Measurements from ENCODE around the gene TPRKB. TPM values are rescaled to one million over a fixed set of nuclear protein-coding genes. Genes with fewer than 3 reads are reported as not detected.
A peak's percentile ranks its signal among the peaks of the same experiment; 100 is the strongest.
"Not testable (repeated sequence)": the region's sequence is repeated elsewhere in the genome, so short reads cannot be mapped to it uniquely, and the experiment has no call there.

Gene TPRKB
- total RNA-seq, result 10 to 100 TPM; 27.0 to 29.0 TPM

- H3K4me1 Mint-ChIP-seq (ENCODE audit: low read depth), result peaks cover 21% of the 10 kb centered on the region
- intact Hi-C loops (cut with micrococcal nuclease), result no loop called here
- ChIA-PET POLR2A (interaction anchor here (0.6 to 1.5 kb wide), 7 partner anchors 18 to 792 kb away, joined by 3 to 12 read pairs (median 4); partner anchors contain the start of genes AUP1, BOLA3 and MRPL53), CTCF (interaction anchor here (0.5 to 1.6 kb wide), 5 partner anchors 9 to 512 kb away, joined by 3 to 5 read pairs (median 4); partner anchors contain the start of gene STAMBP)
- H3K27me3 Mint-ChIP-seq, result no peaks in the 10 kb centered on the region
- TF ChIP-seq, protein P1, sequence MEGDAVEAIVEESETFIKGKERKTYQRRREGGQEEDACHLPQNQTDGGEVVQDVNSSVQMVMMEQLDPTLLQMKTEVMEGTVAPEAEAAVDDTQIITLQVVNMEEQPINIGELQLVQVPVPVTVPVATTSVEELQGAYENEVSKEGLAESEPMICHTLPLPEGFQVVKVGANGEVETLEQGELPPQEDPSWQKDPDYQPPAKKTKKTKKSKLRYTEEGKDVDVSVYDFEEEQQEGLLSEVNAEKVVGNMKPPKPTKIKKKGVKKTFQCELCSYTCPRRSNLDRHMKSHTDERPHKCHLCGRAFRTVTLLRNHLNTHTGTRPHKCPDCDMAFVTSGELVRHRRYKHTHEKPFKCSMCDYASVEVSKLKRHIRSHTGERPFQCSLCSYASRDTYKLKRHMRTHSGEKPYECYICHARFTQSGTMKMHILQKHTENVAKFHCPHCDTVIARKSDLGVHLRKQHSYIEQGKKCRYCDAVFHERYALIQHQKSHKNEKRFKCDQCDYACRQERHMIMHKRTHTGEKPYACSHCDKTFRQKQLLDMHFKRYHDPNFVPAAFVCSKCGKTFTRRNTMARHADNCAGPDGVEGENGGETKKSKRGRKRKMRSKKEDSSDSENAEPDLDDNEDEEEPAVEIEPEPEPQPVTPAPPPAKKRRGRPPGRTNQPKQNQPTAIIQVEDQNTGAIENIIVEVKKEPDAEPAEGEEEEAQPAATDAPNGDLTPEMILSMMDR (IDR thresholded peaks at IDR 0.05), result no peak
- DNase-seq, result peak; percentile 98
- H3K27ac Mint-ChIP-seq, result peak within 1 kb of the TSS; percentile 92
- H3K9me3 Mint-ChIP-seq, result no peaks in the 10 kb centered on the region
- H3K4me3 Mint-ChIP-seq, result peak within 1 kb of the TSS; percentile 97
- peaks cover 33% of the 10 kb centered on the region for H3K36me3 Mint-ChIP-seq (ENCODE audit: low read depth)
- ATAC-seq, result peak; percentile 99
Observed at GRCh38 chr2:73736855-73737779, at the start of gene TPRKB. Gene TPRKB (minus strand): TSS chr2:73737345. CDS start chr2:73734569, 2,776 bp downstream.

GRCh38 chr2:73783883-73784282 lies 46.7 kb upstream of the TPRKB start, which contains the start of gene C2orf78:
Gene C2orf78 (plus strand): TSS chr2:73784183. CDS start chr2:73784310, 127 bp downstream.
- H3K9me3 Mint-ChIP-seq; POLR2A ChIA-PET; intact Hi-C loops (cut with micrococcal nuclease); CTCF ChIA-PET; ATAC-seq; H3K27ac Mint-ChIP-seq; H3K27me3 Mint-ChIP-seq; H3K4me3 Mint-ChIP-seq; H3K4me1 Mint-ChIP-seq (ENCODE audit: low read depth); DNase-seq; H3K36me3 Mint-ChIP-seq (ENCODE audit: low read depth): not testable (repeated sequence)

DNA sequence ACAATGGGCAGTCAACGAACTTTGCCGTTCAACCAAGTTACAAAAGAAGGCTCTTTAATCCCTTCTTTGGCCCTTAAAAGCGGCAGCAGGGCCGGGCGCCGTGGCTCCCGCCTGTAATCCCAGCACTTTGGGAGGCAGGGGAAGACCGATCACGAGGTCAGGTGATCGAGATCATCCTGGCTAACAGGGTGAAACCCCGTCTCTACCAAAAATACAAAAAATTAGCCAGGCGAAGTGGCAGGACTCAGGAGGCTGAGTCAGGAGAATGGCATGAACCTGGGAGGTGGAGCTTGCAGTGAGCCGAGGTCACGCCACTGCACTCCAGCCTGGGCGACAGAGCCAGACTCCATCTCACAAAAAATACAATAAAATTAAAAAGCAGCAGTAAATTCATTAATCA lies 46.3 kb upstream of the TPRKB start:
- intact Hi-C loops (cut with micrococcal nuclease); H3K27me3 Mint-ChIP-seq; ATAC-seq; CTCF ChIA-PET; H3K4me3 Mint-ChIP-seq; H3K9me3 Mint-ChIP-seq; DNase-seq; H3K36me3 Mint-ChIP-seq (ENCODE audit: low read depth); H3K27ac Mint-ChIP-seq; H3K4me1 Mint-ChIP-seq (ENCODE audit: low read depth); POLR2A ChIA-PET: not testable (repeated sequence)

DNA sequence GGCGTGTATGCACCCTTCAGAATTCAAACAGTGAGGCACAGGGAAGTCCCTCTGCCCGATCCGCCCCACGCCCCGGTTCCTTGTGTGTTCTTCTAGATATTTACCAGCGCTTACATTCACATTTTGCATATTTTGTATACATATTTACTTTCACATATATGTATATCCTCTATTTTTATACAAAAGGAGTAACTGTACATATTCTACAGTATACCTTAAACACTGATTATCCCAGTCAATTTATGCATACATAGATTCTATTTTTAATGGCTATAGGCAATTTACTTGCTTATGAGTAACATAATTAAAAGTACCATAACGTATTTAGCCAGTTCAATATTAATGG lies 43.1 kb upstream of the TPRKB start:
- POLR2A ChIA-PET, result no interaction called here
- no peak overlapping the region for H3K27ac Mint-ChIP-seq

GRCh38 chr2:73779467-73780236 lies 42.5 kb upstream of the TPRKB start, which contains the start of gene DUSP11:
Gene DUSP11 (minus strand): TSS chr2:73780103. CDS start chr2:73779974, 129 bp downstream.
- ChIA-PET POLR2A (interaction anchor here (0.9 kb wide), 1 partner anchor 419 kb away, joined by 3 read pairs; the partner anchor contains the start of gene MTHFD2), CTCF (interaction anchor here (0.7 to 0.9 kb wide), 3 partner anchors 35 to 49 kb away, joined by 3 to 6 read pairs (median 4); partner anchors contain the start of gene STAMBP)
- peak; percentile 100 for ATAC-seq
- intact Hi-C loops (cut with micrococcal nuclease), result no loop called here
- TF ChIP-seq, protein P1 (IDR thresholded peaks at IDR 0.05), result peak; percentile 85
- Mint-ChIP-seq H3K27me3 (no peaks in the 10 kb centered on the region), H3K4me3 (peak within 1 kb of the TSS; percentile 86), H3K4me1 (ENCODE audit: low read depth) (peaks cover 14% of the 10 kb centered on the region), H3K9me3 (no peaks in the 10 kb centered on the region), H3K27ac (peak within 1 kb of the TSS; percentile 97), H3K36me3 (ENCODE audit: low read depth) (peaks cover 15% of the 10 kb centered on the region)
- peak; percentile 100 for DNase-seq

More for the DNA sequence above, 43.1 kb upstream of the TPRKB start:
- intact Hi-C loops (cut with micrococcal nuclease), result no loop called here
- H3K4me3 Mint-ChIP-seq, result peak overlapping the region; percentile 86
- no peaks in the 10 kb centered on the region for H3K27me3 Mint-ChIP-seq
- no peak for DNase-seq
- CTCF ChIA-PET, result interaction anchor here (1.6 kb wide), 1 partner anchor 47 kb away, joined by 5 read pairs; no protein-coding TSS in a partner anchor
- peaks cover 12% of the 10 kb centered on the region for H3K36me3 Mint-ChIP-seq (ENCODE audit: low read depth)
- TF ChIP-seq, protein P1 (IDR thresholded peaks at IDR 0.05), result no peak
- ATAC-seq, result no peak
- no peaks in the 10 kb centered on the region for H3K9me3 Mint-ChIP-seq
- H3K4me1 Mint-ChIP-seq (ENCODE audit: low read depth), result peaks cover 14% of the 10 kb centered on the region

DNA sequence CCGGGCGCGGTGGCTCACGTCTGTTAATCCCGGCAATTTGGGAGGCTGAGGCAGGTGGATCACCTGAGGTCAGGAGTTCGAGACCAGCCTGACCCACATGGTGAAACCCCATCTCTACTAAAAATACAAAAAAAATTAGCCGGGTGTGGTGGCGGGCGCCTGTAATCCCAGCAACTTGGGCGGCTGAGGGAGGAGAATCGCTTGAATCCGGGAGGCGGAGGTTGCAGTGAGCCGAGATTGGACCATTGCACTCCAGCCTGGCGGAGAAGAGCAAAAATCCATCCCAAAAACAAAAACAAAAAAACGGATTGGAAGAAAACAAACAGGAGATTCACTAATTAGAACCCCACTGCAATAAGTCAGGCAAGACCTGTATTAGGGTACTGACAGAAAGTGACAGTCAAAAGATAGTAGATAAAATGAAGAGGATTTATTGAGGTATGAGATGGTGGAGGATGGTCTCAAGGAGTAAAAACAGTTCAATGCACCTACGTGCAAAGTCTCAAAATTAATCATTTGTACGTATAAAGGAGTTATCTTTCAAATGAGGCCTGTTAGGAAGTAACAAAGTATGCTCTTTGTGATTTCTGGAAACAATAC lies 41.8 kb upstream of the TPRKB start:
- POLR2A ChIA-PET, result interaction anchor here (0.9 kb wide), 1 partner anchor 419 kb away, joined by 3 read pairs; the partner anchor contains the start of gene MTHFD2
- H3K27ac Mint-ChIP-seq, result peak overlapping the region; percentile 97

More for the DNA sequence above, 41.8 kb upstream of the TPRKB start:
- peaks cover 21% of the 10 kb centered on the region for H3K36me3 Mint-ChIP-seq (ENCODE audit: low read depth)
- peaks cover 16% of the 10 kb centered on the region for H3K4me1 Mint-ChIP-seq (ENCODE audit: low read depth)
- DNase-seq; ATAC-seq; H3K9me3 Mint-ChIP-seq; H3K27me3 Mint-ChIP-seq; intact Hi-C loops (cut with micrococcal nuclease): not testable (repeated sequence)
- peak overlapping the region; percentile 86 for H3K4me3 Mint-ChIP-seq
- CTCF ChIA-PET, result interaction anchor here (0.7 to 0.9 kb wide), 3 partner anchors 34 to 49 kb away, joined by 3 to 6 read pairs (median 4); partner anchors contain the start of gene STAMBP
